Fibroblast of pulmonary artery (primary cell): ENCODE measurements around the gene CLGN.
A peak's percentile ranks its signal among the peaks of the same experiment; 100 is the strongest.

Experiments
- DNase-seq: peaks from one replicate; pipeline ENCODE4 v3.0.0-alpha.2; 2010; ENCODE audit warnings: low read depth
- H3K4me3 ChIP-seq: replicated peaks from 2 replicates; pipeline ENCODE4 v1.5.1; 2011; ENCODE audit warnings: low read depth, mild to moderate bottlenecking, control low read depth, low read length, moderate library complexity
- CTCF ChIP-seq: IDR thresholded peaks from 2 replicates; pipeline ENCODE4 v1.5.1; 2011; ENCODE audit warnings: mild to moderate bottlenecking, control low read depth, low read length, inconsistent platforms; ENCODE audit errors: missing control alignments

The CLGN gene

GRCh38 chr4:140343303-140343702, 84.1 kb downstream of the CLGN start:
- no peak for TF ChIP-seq CTCF
- peak; percentile 45 for DNase-seq

GRCh38 chr4:140342620-140343019, 84.8 kb downstream of the CLGN start:
- no peak for DNase-seq
- no peak for TF ChIP-seq CTCF
- no peak overlapping the region for H3K4me3 ChIP-seq

More at GRCh38 chr4:140343303-140343702, 84.1 kb downstream of the CLGN start:
- H3K4me3 ChIP-seq, result no peak overlapping the region
